IMR-90 (cell line): ENCODE measurements around the gene MYOC. TPM values are rescaled to one million over a fixed set of nuclear protein-coding genes. Genes with fewer than 3 reads are reported as not detected.

Experiments
- ATAC-seq: fragments of 200-7000 bp; cut with Tn5 transposase; 2 replicates; pipeline ENCODE4 v1.9.1; 2020; ENCODE audit warnings: low read depth, mild to moderate bottlenecking, moderate library complexity
- BruUV-seq: library from RNA; stranded (reverse); fragments of 400-500 nt; replicated peaks from 2 replicates; lab custom pipeline; 2021; lab: Mats Ljungman, UMichigan
- CTCF ChIA-PET: fragments of 300-600 bp; formaldehyde crosslinking; extraction: SDS; loops from one replicate; lab custom pipeline; 2021; ENCODE audit warnings: antibody characterized with exemption; lab: Yijun Ruan, JAX
- POLR2A ChIA-PET: fragments of 300-600 bp; sonication (Branson Sonifier 250); formaldehyde crosslinking; loops from one replicate; lab custom pipeline; 2022; ENCODE audit warnings: antibody characterized with exemption; ENCODE audit not compliant: unreplicated experiment; lab: Charles Lee
- DNase-seq: peaks from one replicate; pipeline ENCODE4 v3.0.0; 2013
- H2AFZ ChIP-seq: replicated peaks from 2 replicates; pipeline ENCODE3; 2013; ENCODE audit warnings: low read length, mild to moderate bottlenecking; ENCODE audit not compliant: poor library complexity
- H2AK5ac ChIP-seq: 2 replicates; pipeline ENCODE4 v1.6.1; 2013; ENCODE audit warnings: low read depth, low read length, inconsistent platforms
- H2AK9ac ChIP-seq: replicated peaks from 2 replicates; pipeline ENCODE3; 2013; ENCODE audit warnings: mild to moderate bottlenecking, low read depth, low read length, moderate library complexity; ENCODE audit not compliant: poor library complexity
- H2BK120ac ChIP-seq: 2 replicates; pipeline ENCODE4 v1.6.1; 2013; ENCODE audit warnings: low read depth, low read length, inconsistent platforms
- H2BK15ac ChIP-seq: 3 replicates; pipeline ENCODE4 v1.6.1; 2013; ENCODE audit warnings: low read depth, low read length, inconsistent platforms
- H2BK20ac ChIP-seq: 2 replicates; pipeline ENCODE4 v1.6.1; 2013; ENCODE audit warnings: low read depth, mild to moderate bottlenecking, inconsistent platforms, low read length, moderate library complexity
- H2BK5ac ChIP-seq: 2 replicates; pipeline ENCODE4 v1.6.1; 2013; ENCODE audit warnings: mild to moderate bottlenecking, low read depth, low read length, inconsistent platforms; ENCODE audit not compliant: poor library complexity, severe bottlenecking
- H3K14ac ChIP-seq: replicated peaks from 2 replicates; pipeline ENCODE4 v1.6.1; 2013; ENCODE audit warnings: low read depth, low read length, inconsistent platforms
- H3K18ac ChIP-seq: 2 replicates; pipeline ENCODE4 v1.6.1; 2013; ENCODE audit warnings: low read depth, low read length, control low read depth
- H3K23ac ChIP-seq: 2 replicates; pipeline ENCODE4 v1.6.1; 2013; ENCODE audit warnings: low read depth, low read length, inconsistent platforms
- H3K27ac ChIP-seq: 2 replicates; pipeline ENCODE4 v1.5.1; 2013; ENCODE audit warnings: mild to moderate bottlenecking, control low read depth, low read length; ENCODE audit not compliant: insufficient read depth
- H3K27me3 ChIP-seq: 2 replicates; pipeline ENCODE4 v1.6.1; 2013; ENCODE audit warnings: low read length; ENCODE audit not compliant: control insufficient read depth, insufficient read depth
- H3K36me3 ChIP-seq: 2 replicates; pipeline ENCODE4 v1.6.1; 2013; ENCODE audit warnings: low read length, mixed read lengths; ENCODE audit not compliant: control insufficient read depth, insufficient read depth
- H3K4ac ChIP-seq: 2 replicates; pipeline ENCODE4 v1.6.1; 2013; ENCODE audit warnings: low read depth, low read length, inconsistent platforms
- H3K4me1 ChIP-seq: 2 replicates; pipeline ENCODE4 v1.6.1; 2013; ENCODE audit warnings: low read length, mixed read lengths; ENCODE audit not compliant: control insufficient read depth, insufficient read depth
- H3K4me2 ChIP-seq: 2 replicates; pipeline ENCODE4 v1.6.1; 2013; ENCODE audit warnings: low read depth, mild to moderate bottlenecking, control low read depth, low read length, moderate library complexity
- H3K4me3 ChIP-seq: 2 replicates; pipeline ENCODE4 v1.5.1; 2013; ENCODE audit warnings: low read depth, mild to moderate bottlenecking, control low read depth, low read length, moderate library complexity; ENCODE audit not compliant: insufficient read depth
- H3K56ac ChIP-seq: 2 replicates; pipeline ENCODE4 v1.6.1; 2013; ENCODE audit warnings: low read length, inconsistent platforms; ENCODE audit not compliant: insufficient read depth; ENCODE audit errors: extremely low read depth
- H3K79me1 ChIP-seq, 2 experiments: 2 replicates each; pipeline ENCODE4 v1.6.1; 2013; ENCODE audit warnings: low read length in 2 of 2, inconsistent platforms in 1 of 2, low read depth in 1 of 2
- H3K9ac ChIP-seq: 2 replicates; pipeline ENCODE4 v1.6.1; 2013; ENCODE audit warnings: low read depth, low read length, control low read depth
- H3K9me1 ChIP-seq: 2 replicates; pipeline ENCODE4 v1.6.1; 2013; ENCODE audit warnings: low read length, inconsistent platforms; ENCODE audit not compliant: insufficient read depth
- H3K9me3 ChIP-seq: 2 replicates; pipeline ENCODE4 v1.6.1; 2013; ENCODE audit warnings: low read length; ENCODE audit not compliant: control insufficient read depth, insufficient read depth
- H4K20me1 ChIP-seq: 2 replicates; pipeline ENCODE4 v1.6.1; 2013; ENCODE audit warnings: low read length, inconsistent platforms; ENCODE audit not compliant: insufficient read depth
- H4K5ac ChIP-seq: 2 replicates; pipeline ENCODE4 v1.6.1; 2013; ENCODE audit warnings: mild to moderate bottlenecking, low read depth, low read length, control low read depth
- H4K8ac ChIP-seq, 2 experiments: 2 replicates each; pipeline ENCODE4 v1.6.1; 2013; ENCODE audit warnings: low read depth in 2 of 2, low read length in 2 of 2, control low read depth in 1 of 2, inconsistent platforms in 1 of 2
- H4K91ac ChIP-seq: 2 replicates; pipeline ENCODE4 v1.6.1; 2013; ENCODE audit warnings: low read depth, low read length, inconsistent platforms; ENCODE audit not compliant: insufficient read depth
- BHLHE40 ChIP-seq: fragments of 150-350 bp; IDR thresholded peaks from 2 replicates; pipeline ENCODE4 v1.6.1; 2016; ENCODE audit warnings: mild to moderate bottlenecking, low read depth, low read length
- CEBPB ChIP-seq: IDR thresholded peaks from 2 replicates; pipeline ENCODE4 v1.6.1; 2012; ENCODE audit warnings: low read depth, low read length, improper control_type of control experiment
- CHD1 ChIP-seq: IDR thresholded peaks from 2 replicates; pipeline ENCODE4 v1.6.1; 2012; ENCODE audit warnings: low read depth, low read length, improper control_type of control experiment
- FOS ChIP-seq: fragments of 150-350 bp; IDR thresholded peaks from 2 replicates; pipeline ENCODE4 v1.6.1; 2016; ENCODE audit warnings: low read depth, low read length
- MAFK ChIP-seq: IDR thresholded peaks from 2 replicates; pipeline ENCODE4 v1.6.1; 2012; ENCODE audit warnings: low read depth, low read length, improper control_type of control experiment
- MAZ ChIP-seq: IDR thresholded peaks from 2 replicates; pipeline ENCODE4 v1.6.1; 2012; ENCODE audit warnings: low read depth, mild to moderate bottlenecking, low read length, improper control_type of control experiment, moderate library complexity, borderline replicate concordance
- MXI1 ChIP-seq: IDR thresholded peaks from 2 replicates; pipeline ENCODE4 v1.6.1; 2012; ENCODE audit warnings: low read depth, mild to moderate bottlenecking, low read length, moderate library complexity, borderline replicate concordance
- NFE2L2 ChIP-seq: fragments of 150-350 bp; IDR thresholded peaks from 2 replicates; pipeline ENCODE4 v1.6.1; 2016; ENCODE audit warnings: low read depth, mild to moderate bottlenecking, low read length
- POLR2A ChIP-seq: IDR thresholded peaks from 2 replicates; pipeline ENCODE4 v1.6.1; 2012; ENCODE audit warnings: mild to moderate bottlenecking, low read depth, low read length
- RAD21 ChIP-seq: IDR thresholded peaks from 2 replicates; pipeline ENCODE4 v1.6.1; 2012; ENCODE audit warnings: low read length, improper control_type of control experiment
- RCOR1 ChIP-seq: IDR thresholded peaks from 2 replicates; pipeline ENCODE4 v1.6.1; 2012; ENCODE audit warnings: mild to moderate bottlenecking, low read length, improper control_type of control experiment; ENCODE audit not compliant: insufficient replicate concordance
- RFX5 ChIP-seq: IDR thresholded peaks from 2 replicates; pipeline ENCODE4 v1.8.0; 2012; ENCODE audit warnings: low read depth, mild to moderate bottlenecking, low read length, moderate library complexity
- SMC3 ChIP-seq: fragments of 150-350 bp; IDR thresholded peaks from 2 replicates; pipeline ENCODE4 v1.6.1; 2016; ENCODE audit warnings: low read depth, mild to moderate bottlenecking, antibody characterized with exemption, low read length, moderate library complexity
- dilution Hi-C: fragments of 300-500 bp; cut with HindIII; formaldehyde crosslinking; loops from one replicate; pipeline ENCODE4 v1.14.3; 2018; ENCODE audit warnings: low sequenced_read_pairs; ENCODE audit not compliant: unreplicated experiment
- in situ Hi-C: fragments of 300-500 bp; cut with MboI; formaldehyde crosslinking; loops from 3 replicates; pipeline ENCODE4 v1.14.3; 2019; ENCODE audit warnings: low sequenced_read_pairs, inconsistent platforms, mixed read lengths
- intact Hi-C: fragments of 100-400 bp; cut with micrococcal nuclease; formaldehyde crosslinking; loops from 2 replicates; pipeline ENCODE4 v1.10.0; 2022
- polyA plus RNA-seq, 3 experiments: library from polyadenylated mRNA; depleted of rRNA; stranded (reverse); fragments of >200 nt; gene quantifications; 2 replicates each; pipeline ENCODE4 v1.2.3, GENCODE V29; 2012; ENCODE audit warnings: low replicate concordance in 1 of 3
- total RNA-seq: library from RNA; depleted of rRNA; stranded (reverse); fragments of >200 nt; gene quantifications from 2 replicates; pipeline ENCODE4 v1.2.3, GENCODE V29; 2012
- TF ChIP-seq, protein P1 (sequence below): fragments of 150-350 bp; IDR thresholded peaks from 2 replicates; pipeline ENCODE4 v1.6.1; 2017; ENCODE audit warnings: mild to moderate bottlenecking, antibody characterized with exemption, low read length, low read depth
- TF ChIP-seq, protein P2 (sequence below): fragments of 150-350 bp; IDR thresholded peaks from 2 replicates; pipeline ENCODE4 v1.6.1; 2016; ENCODE audit warnings: low read depth, mild to moderate bottlenecking, low read length, moderate library complexity, borderline replicate concordance
- TF ChIP-seq, protein P3 (sequence below): conservative IDR thresholded peaks from 2 replicates; pipeline ENCODE4 v1.5.1; 2012; ENCODE audit warnings: mild to moderate bottlenecking, low read depth, low read length, improper control_type of control experiment

MYOC gene
- total and polyA plus RNA-seq, 2 of the 4 experiments (the other 2 are of a cell fraction): not detected

DNA sequence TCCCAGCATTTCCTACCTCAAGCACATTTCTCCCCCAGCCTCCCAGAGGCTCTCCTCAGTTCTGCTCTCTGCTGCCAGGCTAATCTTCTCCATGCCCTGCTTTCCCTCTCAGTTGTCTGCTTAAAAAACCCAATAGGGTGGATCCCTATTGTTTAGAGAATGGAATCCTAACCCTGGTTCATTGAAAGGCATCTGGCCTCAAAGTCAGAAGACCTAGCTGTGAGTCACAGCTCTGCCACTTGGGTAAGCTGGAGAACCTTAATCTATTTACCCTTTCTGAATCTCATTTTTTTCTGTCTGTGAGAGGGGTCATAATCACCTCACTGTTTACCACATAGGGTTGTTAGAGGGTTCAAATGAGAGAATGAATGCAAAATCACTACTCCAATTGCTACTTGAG is 12.5 kb upstream of the MYOC start:
- H3K4me1 ChIP-seq: no peaks in the 10 kb centered on the region
- H2BK120ac ChIP-seq: no peak overlapping the region
- H3K4me3 ChIP-seq: no peak overlapping the region
- no peaks in the 10 kb centered on the region for H4K20me1 ChIP-seq
- in situ Hi-C loops (no loop called here), dilution Hi-C loops (no loop called here), intact Hi-C loops (no loop called here)
- no peak overlapping the region for H2AK5ac ChIP-seq
- ATAC-seq (no peak; the same call in 1 of the 2 replicates), DNase-seq (no peak)
- BruUV-seq: no TSS peak
- H4K91ac ChIP-seq: no peak overlapping the region
- H2AFZ ChIP-seq: no peak overlapping the region
- H2AK9ac ChIP-seq: no peak overlapping the region
- no peak for TF ChIP-seq SMC3
- TF ChIP-seq RAD21: no peak
- TF ChIP-seq, protein P1, sequence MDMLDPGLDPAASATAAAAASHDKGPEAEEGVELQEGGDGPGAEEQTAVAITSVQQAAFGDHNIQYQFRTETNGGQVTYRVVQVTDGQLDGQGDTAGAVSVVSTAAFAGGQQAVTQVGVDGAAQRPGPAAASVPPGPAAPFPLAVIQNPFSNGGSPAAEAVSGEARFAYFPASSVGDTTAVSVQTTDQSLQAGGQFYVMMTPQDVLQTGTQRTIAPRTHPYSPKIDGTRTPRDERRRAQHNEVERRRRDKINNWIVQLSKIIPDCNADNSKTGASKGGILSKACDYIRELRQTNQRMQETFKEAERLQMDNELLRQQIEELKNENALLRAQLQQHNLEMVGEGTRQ: no peak
- TF ChIP-seq RFX5: no peak
- TF ChIP-seq, protein P2, sequence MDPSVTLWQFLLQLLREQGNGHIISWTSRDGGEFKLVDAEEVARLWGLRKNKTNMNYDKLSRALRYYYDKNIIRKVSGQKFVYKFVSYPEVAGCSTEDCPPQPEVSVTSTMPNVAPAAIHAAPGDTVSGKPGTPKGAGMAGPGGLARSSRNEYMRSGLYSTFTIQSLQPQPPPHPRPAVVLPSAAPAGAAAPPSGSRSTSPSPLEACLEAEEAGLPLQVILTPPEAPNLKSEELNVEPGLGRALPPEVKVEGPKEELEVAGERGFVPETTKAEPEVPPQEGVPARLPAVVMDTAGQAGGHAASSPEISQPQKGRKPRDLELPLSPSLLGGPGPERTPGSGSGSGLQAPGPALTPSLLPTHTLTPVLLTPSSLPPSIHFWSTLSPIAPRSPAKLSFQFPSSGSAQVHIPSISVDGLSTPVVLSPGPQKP: no peak
- TF ChIP-seq MXI1: no peak
- no peak for TF ChIP-seq CEBPB
- no peak for TF ChIP-seq NFE2L2
- no peak for TF ChIP-seq MAFK
- no peak for TF ChIP-seq POLR2A
- no peak for TF ChIP-seq RCOR1
- no peak for TF ChIP-seq MAZ
- TF ChIP-seq FOS: no peak
- no peak for TF ChIP-seq CHD1
- no peak for TF ChIP-seq BHLHE40
- TF ChIP-seq, protein P3, sequence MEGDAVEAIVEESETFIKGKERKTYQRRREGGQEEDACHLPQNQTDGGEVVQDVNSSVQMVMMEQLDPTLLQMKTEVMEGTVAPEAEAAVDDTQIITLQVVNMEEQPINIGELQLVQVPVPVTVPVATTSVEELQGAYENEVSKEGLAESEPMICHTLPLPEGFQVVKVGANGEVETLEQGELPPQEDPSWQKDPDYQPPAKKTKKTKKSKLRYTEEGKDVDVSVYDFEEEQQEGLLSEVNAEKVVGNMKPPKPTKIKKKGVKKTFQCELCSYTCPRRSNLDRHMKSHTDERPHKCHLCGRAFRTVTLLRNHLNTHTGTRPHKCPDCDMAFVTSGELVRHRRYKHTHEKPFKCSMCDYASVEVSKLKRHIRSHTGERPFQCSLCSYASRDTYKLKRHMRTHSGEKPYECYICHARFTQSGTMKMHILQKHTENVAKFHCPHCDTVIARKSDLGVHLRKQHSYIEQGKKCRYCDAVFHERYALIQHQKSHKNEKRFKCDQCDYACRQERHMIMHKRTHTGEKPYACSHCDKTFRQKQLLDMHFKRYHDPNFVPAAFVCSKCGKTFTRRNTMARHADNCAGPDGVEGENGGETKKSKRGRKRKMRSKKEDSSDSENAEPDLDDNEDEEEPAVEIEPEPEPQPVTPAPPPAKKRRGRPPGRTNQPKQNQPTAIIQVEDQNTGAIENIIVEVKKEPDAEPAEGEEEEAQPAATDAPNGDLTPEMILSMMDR: no peak
- H3K27ac ChIP-seq: no peak overlapping the region
- no peak overlapping the region for H3K23ac ChIP-seq
- 0 out of 2 replicates have a peak overlapping the region, but pooled peaks have one; percentile 1 for H3K56ac ChIP-seq
- no peaks in the 10 kb centered on the region for H3K36me3 ChIP-seq
- H4K5ac ChIP-seq: no peak overlapping the region
- no peaks in the 10 kb centered on the region for H3K79me1 ChIP-seq
- no peak overlapping the region for H3K4ac ChIP-seq
- H3K14ac ChIP-seq: no peak overlapping the region
- no peak overlapping the region for H3K4me2 ChIP-seq
- no peak overlapping the region for H3K18ac ChIP-seq
- H3K9ac ChIP-seq: no peak overlapping the region
- POLR2A ChIA-PET: no interaction called here
- CTCF ChIA-PET: interaction anchor here (1.5 to 1.6 kb wide), 2 partner anchors 15 to 20 kb away, joined by 5 to 6 read pairs; no protein-coding TSS in a partner anchor
- H4K8ac ChIP-seq: no peak overlapping the region
- H2BK5ac ChIP-seq: no peak overlapping the region
- peaks cover 1% of the 10 kb centered on the region for H3K27me3 ChIP-seq
- no peaks in the 10 kb centered on the region for H3K9me3 ChIP-seq
- no peak overlapping the region for H2BK20ac ChIP-seq
- H3K9me1 ChIP-seq: no peaks in the 10 kb centered on the region
- H2BK15ac ChIP-seq: no peak overlapping the region
